Natural killer cell (primary cell): ENCODE measurements around the gene FGR. TPM values are rescaled to one million over a fixed set of nuclear protein-coding genes. Genes with fewer than 3 reads are reported as not detected.

Experiments
- ATAC-seq, 3 donors: fragments of 150-1000 bp in 2 of 3; fragments of 200-7000 bp in 1 of 3; cut with Tn5 transposase; 1 replicate in 1 of 3; 2 replicates in 2 of 3; pipeline ENCODE4 v1.10.0; 2021; ENCODE audit warnings: mild to moderate bottlenecking in 2 of 3, moderate library complexity in 2 of 3
- DNase-seq, 2 donors: peaks; one replicate each; pipeline versions ENCODE4 v3.0.0 to v3.0.0-alpha.2; 2013 to 2021; ENCODE audit warnings: mixed read lengths in 1 of 2
- H3K27ac ChIP-seq: one replicate; pipeline ENCODE4 v1.5.1; 2013; ENCODE audit warnings: mild to moderate bottlenecking, low read length
- H3K27me3 ChIP-seq: one replicate; pipeline ENCODE4 v1.6.1; 2013; ENCODE audit warnings: low read length; ENCODE audit not compliant: control insufficient read depth, insufficient read depth
- H3K36me3 ChIP-seq: one replicate; pipeline ENCODE4 v1.6.1; 2013; ENCODE audit warnings: low read length; ENCODE audit not compliant: control insufficient read depth, insufficient read depth
- H3K4me1 ChIP-seq: one replicate; pipeline ENCODE4 v1.6.1; 2013; ENCODE audit warnings: low read length; ENCODE audit not compliant: control insufficient read depth, insufficient read depth
- H3K4me3 ChIP-seq: one replicate; pipeline ENCODE4 v1.5.1; 2013; ENCODE audit warnings: low read length
- H3K9me3 ChIP-seq: one replicate; pipeline ENCODE4 v1.6.1; 2013; ENCODE audit warnings: low read length; ENCODE audit not compliant: control insufficient read depth, insufficient read depth
- H3K27ac Mint-ChIP-seq, 2 donors: one replicate each; pipeline ENCODE4 v1.8.0; 2022; ENCODE audit warnings: mild to moderate bottlenecking in 2 of 2, mixed read lengths in 2 of 2, moderate library complexity in 1 of 2
- H3K27me3 Mint-ChIP-seq, 2 donors: one replicate each; pipeline ENCODE4 v1.8.0; 2022; ENCODE audit warnings: low read depth in 2 of 2, mixed read lengths in 2 of 2
- H3K36me3 Mint-ChIP-seq: one replicate; pipeline ENCODE4 v1.8.0; 2022; ENCODE audit warnings: mixed read lengths
- H3K4me1 Mint-ChIP-seq, 2 donors: one replicate each; pipeline ENCODE4 v1.8.0; 2022; ENCODE audit warnings: mixed read lengths in 2 of 2
- H3K4me3 Mint-ChIP-seq: one replicate; pipeline ENCODE4 v1.8.0; 2022; ENCODE audit warnings: mild to moderate bottlenecking, moderate library complexity, mixed read lengths
- H3K9me3 Mint-ChIP-seq, 2 donors: one replicate each; pipeline ENCODE4 v1.8.0; 2022; ENCODE audit warnings: mixed read lengths in 2 of 2
- CTCF ChIP-seq: fragments of 200-600 bp; IDR thresholded peaks from one replicate; pipeline ENCODE4 v1.8.0; 2022; ENCODE audit warnings: antibody characterized with exemption
- WGBS: methylation state at CpG from one replicate; pipeline ENCODE4 v1.1.7; 2013; ENCODE audit warnings: missing lambda C conversion rate; ENCODE audit not compliant: insufficient coverage; 5-methylcytosine and 5-hydroxymethylcytosine counted together
- intact Hi-C: fragments of 100-400 bp; cut with micrococcal nuclease; formaldehyde crosslinking; loops from one replicate; pipeline ENCODE4 v1.14.2; 2022
- total RNA-seq, 4 donors: library from RNA; stranded (reverse); fragments of 120-200 nt in 1 of 4; gene quantifications; one replicate each; pipeline versions ENCODE4 v1.2.3 to v1.2.4, GENCODE V29; 2013 to 2022

FGR gene
- total RNA-seq, 3 donors from 2014 or later (not counting 1 experiment from before 2014, with no cell fraction given), result 353 to 452 (median 362) TPM

DNA sequence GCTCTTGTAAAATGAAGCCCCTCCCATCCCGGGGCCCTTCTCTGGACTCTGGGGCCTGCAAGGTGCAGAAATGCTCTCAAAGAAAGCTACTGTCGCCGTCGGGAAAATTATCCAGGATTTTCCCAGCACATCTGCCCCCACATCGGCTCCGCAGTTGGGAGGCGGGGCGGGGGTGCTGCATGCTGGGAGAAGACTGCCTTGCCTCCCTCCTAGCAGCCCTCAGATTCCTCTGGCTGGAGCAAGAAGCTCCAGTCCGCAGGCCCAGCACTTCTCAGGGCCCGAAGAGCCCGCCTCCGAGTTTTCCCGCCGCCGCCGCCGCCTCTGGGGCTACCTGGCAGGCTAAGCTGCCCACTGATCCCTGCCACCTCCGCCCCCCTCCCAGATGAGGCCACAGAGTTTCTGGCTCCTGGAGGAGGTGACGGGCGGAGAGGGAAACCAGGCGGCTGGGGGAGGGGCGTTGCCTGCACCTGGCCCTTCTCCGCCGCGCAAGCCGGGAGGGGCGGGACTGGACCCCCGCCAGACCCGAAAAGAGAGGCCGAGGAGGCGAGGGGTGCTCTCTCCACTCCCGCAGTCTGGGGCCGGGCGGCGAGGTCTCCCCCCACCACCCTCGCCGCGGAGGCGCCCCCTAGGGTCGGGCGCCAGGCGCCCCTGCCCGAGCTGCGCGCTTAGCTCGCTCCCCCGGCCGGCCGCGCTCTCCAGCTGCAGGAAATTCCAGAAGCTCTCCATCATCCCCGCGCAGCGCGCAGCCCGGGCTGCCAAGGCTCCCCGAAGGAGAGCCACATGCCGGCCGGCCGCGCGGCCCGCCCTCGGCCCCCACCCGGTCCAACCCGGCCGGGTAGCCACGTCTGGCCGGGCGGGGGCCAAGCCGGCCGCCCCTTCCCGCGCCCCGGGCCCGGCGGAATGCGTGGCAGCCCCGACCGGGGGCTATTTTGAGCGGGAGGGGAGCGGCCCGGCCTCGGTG, 59.8 kb downstream of the FGR start:
- Mint-ChIP-seq H3K4me3 (no peak overlapping the region), H3K9me3 (no peaks in the 10 kb centered on the region), H3K27me3 (no peaks in the 10 kb centered on the region), H3K4me1 (peaks cover 50 to 65% of the 10 kb centered on the region in 2 donors), H3K36me3 (no peaks in the 10 kb centered on the region), H3K27ac (no peak overlapping the region)
- H3K27ac ChIP-seq, result no peak overlapping the region
- no peak for DNase-seq
- H3K36me3 ChIP-seq, result no peaks in the 10 kb centered on the region
- H3K27me3 ChIP-seq, result no peaks in the 10 kb centered on the region
- peaks cover 54% of the 10 kb centered on the region for H3K4me1 ChIP-seq
- intact Hi-C loops, result no loop called here
- WGBS, result 40% methylated on average over 79 of the region's 83 CpGs
- no peak overlapping the region for H3K4me3 ChIP-seq
- no peaks in the 10 kb centered on the region for H3K9me3 ChIP-seq
- no peak for TF ChIP-seq CTCF
- ATAC-seq, result no peak

GRCh38 chr1:27574001-27574781, 60.8 kb downstream of the FGR start:
- Histone ChIP-seq H3K27ac (no peak overlapping the region), H3K36me3 (no peaks in the 10 kb centered on the region), H3K4me1 (peaks cover 52% of the 10 kb centered on the region), H3K27me3 (no peaks in the 10 kb centered on the region), H3K9me3 (no peaks in the 10 kb centered on the region), H3K4me3 (no peak overlapping the region)
- Mint-ChIP-seq H3K4me3 (peak overlapping the region; percentile 70), H3K9me3 (no peaks in the 10 kb centered on the region), H3K4me1 (peaks cover 47 to 65% of the 10 kb centered on the region in 2 donors), H3K27ac (no peak overlapping the region), H3K36me3 (no peaks in the 10 kb centered on the region), H3K27me3 (no peaks in the 10 kb centered on the region)
- intact Hi-C loops, result no loop called here
- ATAC-seq (no peak), DNase-seq (no peak)
- 78% methylated on average over 8 of the region's 8 CpGs for WGBS
- TF ChIP-seq CTCF, result no peak

GRCh38 chr1:27572679-27573426, 62.1 kb downstream of the FGR start:
- H3K4me1 Mint-ChIP-seq, result peaks cover 49 to 72% of the 10 kb centered on the region in 2 donors
- Histone ChIP-seq H3K27ac (no peak overlapping the region), H3K4me3 (no peak overlapping the region), H3K36me3 (no peaks in the 10 kb centered on the region), H3K4me1 (peaks cover 55% of the 10 kb centered on the region), H3K27me3 (no peaks in the 10 kb centered on the region), H3K9me3 (no peaks in the 10 kb centered on the region)
- peak overlapping the region; percentile 52 for H3K4me3 Mint-ChIP-seq
- H3K9me3 Mint-ChIP-seq, result no peaks in the 10 kb centered on the region
- DNase-seq, result no peak
- H3K27me3 Mint-ChIP-seq, result no peaks in the 10 kb centered on the region
- intact Hi-C loops, result no loop called here
- no peak for ATAC-seq
- H3K27ac Mint-ChIP-seq, result peak overlapping the region; percentile 10 to 27
- no peaks in the 10 kb centered on the region for H3K36me3 Mint-ChIP-seq
- 84% methylated on average over 13 of the region's 14 CpGs for WGBS
- no peak for TF ChIP-seq CTCF
